HCT116 (cell line): ENCODE measurements around the gene CFAP77.

Source experiments
- POLR2A ChIP-seq: IDR thresholded peaks from 2 replicates; pipeline ENCODE4 v1.7.0; 2011; ENCODE audit warnings: borderline replicate concordance; ENCODE audit not compliant: insufficient read depth, insufficient read length; ENCODE audit errors: extremely low read depth
- YY1 ChIP-seq: IDR thresholded peaks from 2 replicates; pipeline ENCODE4 v1.6.1; 2011; ENCODE audit warnings: low read length, low read depth, moderate library complexity, mild to moderate bottlenecking; ENCODE audit not compliant: insufficient replicate concordance; ENCODE audit errors: extremely low read depth
- TF ChIP-seq, protein P1 (sequence below), 3 experiments: fragments of 200-600 bp in 1 of 3; sonication (generic) in 1 of 3; IDR thresholded peaks in 2 of 3; conservative IDR thresholded peaks in 1 of 3; 2 replicates each; pipeline ENCODE4 v1.5.1; 2012 to 2017; ENCODE audit warnings: low read depth in 2 of 3, low read length in 2 of 3, antibody characterized with exemption in 1 of 3, borderline replicate concordance in 1 of 3, control low read depth in 1 of 3, mild to moderate bottlenecking in 1 of 3, mixed read lengths in 1 of 3, mixed run types in 1 of 3, moderate library complexity in 1 of 3; ENCODE audit not compliant: insufficient read depth in 1 of 3
- TF ChIP-seq, protein P2 (sequence below): IDR thresholded peaks from 2 replicates; pipeline ENCODE4 v1.6.1; 2012

DNA sequence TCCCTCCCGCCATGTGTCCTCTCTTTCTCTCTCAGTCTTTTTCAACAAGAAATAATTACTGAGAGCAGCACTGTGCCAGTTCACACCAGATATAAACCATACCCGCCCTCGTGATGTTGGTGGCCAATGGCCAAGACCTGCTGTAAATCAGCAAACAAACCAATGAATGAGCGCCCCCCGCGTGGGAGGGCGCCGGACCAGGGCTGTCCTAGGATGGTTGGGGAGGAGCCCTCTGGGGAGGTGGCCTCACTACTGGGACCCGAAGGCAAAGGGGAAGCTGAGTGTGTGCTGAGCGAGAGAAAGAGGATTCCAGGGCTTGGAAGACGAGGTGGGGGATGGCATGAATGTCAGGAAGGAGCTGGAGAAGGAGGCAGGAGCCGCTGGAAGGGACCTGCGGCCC lies 121.2 kb downstream of the CFAP77 start:
- TF ChIP-seq YY1, result no peak
- TF ChIP-seq, protein P1, sequence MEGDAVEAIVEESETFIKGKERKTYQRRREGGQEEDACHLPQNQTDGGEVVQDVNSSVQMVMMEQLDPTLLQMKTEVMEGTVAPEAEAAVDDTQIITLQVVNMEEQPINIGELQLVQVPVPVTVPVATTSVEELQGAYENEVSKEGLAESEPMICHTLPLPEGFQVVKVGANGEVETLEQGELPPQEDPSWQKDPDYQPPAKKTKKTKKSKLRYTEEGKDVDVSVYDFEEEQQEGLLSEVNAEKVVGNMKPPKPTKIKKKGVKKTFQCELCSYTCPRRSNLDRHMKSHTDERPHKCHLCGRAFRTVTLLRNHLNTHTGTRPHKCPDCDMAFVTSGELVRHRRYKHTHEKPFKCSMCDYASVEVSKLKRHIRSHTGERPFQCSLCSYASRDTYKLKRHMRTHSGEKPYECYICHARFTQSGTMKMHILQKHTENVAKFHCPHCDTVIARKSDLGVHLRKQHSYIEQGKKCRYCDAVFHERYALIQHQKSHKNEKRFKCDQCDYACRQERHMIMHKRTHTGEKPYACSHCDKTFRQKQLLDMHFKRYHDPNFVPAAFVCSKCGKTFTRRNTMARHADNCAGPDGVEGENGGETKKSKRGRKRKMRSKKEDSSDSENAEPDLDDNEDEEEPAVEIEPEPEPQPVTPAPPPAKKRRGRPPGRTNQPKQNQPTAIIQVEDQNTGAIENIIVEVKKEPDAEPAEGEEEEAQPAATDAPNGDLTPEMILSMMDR (IDR thresholded peaks at IDR 0.05 in 2 of 3, conservative IDR thresholded peaks at IDR 0.05 in 1 of 3; ENCODE audit: borderline replicate concordance in 1 of 3, insufficient read depth in 1 of 3, low read depth in 2 of 3, low read length in 2 of 3), result no peak
- TF ChIP-seq, protein P2, sequence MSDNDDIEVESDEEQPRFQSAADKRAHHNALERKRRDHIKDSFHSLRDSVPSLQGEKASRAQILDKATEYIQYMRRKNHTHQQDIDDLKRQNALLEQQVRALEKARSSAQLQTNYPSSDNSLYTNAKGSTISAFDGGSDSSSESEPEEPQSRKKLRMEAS, result no peak
- TF ChIP-seq POLR2A, result no peak
